ENCODE data around the gene FLACC1.
A peak's percentile ranks its signal among the peaks of the same experiment; 100 is the strongest.
"Not testable (repeated sequence)": the region's sequence is repeated elsewhere in the genome, so short reads cannot be mapped to it uniquely, and the experiment has no call there.

Gene FLACC1, protein sequence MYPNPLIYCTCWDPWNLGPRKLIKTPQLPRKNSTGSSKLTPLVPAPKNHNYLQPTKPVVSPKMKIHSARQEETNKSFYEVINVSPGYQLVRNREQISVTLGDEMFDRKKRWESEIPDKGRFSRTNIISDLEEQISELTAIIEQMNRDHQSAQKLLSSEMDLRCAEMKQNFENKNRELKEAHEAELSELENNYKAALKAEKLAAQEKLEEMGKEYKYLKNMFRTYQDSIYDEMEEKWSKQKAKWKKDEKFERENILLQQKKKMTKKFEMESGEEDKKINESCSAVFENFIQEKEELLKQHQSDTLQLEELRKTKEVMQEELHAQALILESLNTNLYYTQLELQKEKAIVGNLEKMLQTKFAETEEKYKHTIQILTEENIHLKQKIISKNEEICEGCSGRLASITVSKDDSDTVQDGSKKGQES

DNA sequence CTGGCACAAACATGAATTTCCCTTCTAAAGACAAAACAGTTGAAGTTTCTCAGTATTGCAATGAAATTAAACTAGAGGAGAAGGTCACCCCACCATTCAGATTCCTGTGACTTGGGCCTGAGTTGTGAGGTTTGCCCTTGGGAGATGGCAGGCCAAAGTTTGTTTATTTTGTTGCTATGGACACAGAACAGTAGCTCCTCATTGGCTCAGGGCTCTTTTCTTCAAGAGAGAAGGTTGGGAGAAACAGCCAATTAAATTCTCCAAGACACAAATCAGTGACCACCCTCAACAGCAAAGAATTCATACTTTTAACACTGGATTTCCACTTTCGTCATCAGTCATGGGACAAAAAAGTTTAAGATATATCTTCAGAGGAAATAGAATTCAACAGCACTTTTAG lies at the start of gene FLACC1:
Gene FLACC1 (minus strand): TSS at position 125 of the 400 bp plus-strand sequence. CDS start 5,941 bp downstream, outside the sequence.
- peak; percentile 10 for DNase-seq (ENCODE audit: low read depth)

DNA sequence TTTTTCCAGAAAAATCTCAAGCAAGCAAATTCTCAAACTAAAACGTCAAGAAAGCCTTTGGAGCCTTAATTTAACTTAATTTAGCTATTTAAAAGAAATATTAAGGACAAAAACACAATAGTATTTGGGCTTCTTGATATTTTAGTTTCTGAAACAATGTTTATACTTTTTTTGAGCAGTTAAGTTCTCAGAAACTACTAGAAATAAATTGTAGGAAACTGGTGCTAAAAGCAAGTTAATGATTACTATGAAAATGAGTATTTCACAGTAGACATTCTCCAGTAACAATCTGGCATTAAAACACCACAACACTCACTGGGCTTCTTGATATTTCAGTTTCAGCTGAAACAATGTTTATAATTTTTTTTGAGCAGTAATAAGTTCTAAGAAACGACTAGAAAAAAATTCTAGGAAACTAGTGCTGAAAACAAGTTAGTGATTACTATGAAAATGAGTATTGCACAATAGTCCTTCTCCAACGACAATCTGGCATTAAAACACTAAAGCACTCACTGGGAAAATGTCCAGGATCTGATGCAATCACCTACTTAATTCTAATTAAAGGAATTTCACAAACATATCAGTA lies 49.0 kb upstream of the FLACC1 start:
- peak; percentile 53 for DNase-seq (ENCODE audit: low read depth)

DNA sequence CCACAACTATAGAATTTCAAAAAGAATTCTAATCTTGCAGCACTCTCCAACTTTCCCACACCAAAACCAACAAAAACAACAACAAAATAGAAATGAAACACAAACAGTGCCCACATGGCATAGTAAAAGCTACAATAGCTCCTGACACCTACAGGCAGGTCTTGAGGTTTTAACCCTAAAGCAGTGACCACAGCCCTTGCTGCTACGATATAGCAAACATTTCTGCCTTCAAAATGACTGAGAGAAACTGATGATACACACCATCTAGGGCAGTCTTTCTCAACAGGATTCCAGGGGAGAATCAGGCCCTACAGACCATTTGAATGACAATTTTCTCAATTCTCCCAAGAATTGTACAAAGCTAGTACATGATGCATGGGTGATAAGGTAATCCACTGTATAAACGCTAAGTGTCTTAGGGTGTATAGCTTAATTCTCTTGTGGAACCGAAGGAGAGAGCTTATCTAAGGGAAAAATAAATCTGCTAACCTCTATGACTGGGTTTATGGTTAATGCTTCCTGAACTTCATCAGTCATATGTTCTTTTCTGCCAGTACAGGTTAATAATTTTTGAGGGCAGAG lies 47.6 kb upstream of the FLACC1 start:
- DNase-seq (ENCODE audit: low read depth), result no peak

DNA sequence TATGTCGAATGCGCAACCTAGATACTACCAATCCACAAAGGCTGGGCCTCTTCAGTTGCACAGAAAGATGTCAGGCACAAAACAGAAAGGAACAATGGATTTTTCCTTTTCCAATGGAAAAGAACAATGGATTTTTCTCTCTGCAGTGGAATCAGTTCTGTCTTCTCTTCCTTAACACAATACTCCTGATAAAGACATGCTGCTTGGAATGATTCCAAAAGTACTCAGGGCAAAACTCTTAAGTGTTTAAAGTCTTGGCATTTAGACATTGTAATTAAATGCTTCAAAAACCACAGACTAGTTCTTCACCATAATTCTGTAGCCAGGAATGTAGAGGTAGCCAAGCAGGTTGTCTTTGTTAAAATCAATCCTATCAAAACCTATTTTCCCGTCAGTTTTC lies 46.7 kb upstream of the FLACC1 start:
- no peak for DNase-seq (ENCODE audit: low read depth)

DNA sequence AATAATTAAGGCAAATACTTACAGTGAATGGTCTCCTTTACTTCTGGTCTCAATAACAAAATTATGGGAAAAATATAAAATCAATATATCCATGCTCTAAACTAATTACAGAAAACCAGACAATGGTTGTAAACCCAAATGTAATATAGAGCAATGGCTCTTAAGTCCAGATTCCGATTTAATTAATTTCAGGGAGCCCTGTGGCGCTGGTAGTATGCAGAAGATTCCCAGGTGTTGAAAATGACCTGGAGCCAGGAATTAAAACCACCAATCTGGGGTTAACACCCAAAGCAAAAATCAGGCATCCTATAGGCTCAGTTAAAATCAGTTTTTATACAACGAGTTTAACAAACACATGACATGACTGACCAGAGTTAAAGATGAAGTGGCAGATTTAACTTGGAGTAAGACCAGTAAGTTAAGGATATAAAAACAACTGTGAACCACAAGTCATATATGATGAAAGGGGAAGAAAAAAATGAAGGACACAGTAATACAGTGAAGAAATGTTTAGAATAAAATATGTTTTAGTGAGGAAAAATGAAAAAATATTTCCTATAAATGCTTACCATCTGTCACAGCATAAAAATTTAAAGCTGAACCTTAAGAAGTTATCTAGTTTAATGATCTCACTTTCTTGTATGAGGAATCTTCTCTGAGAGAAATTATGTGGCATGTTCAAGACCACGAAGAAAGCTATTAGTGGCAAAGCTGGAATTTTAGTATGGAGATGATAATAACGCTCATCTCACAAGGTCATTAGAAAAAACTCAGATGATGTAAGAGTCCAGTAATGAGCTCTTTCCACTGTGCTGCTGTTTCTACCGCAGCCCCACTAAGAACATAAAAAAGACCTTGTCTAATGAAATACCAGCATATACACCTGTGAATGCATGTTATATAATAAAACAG lies 45.8 kb upstream of the FLACC1 start:
- DNase-seq (ENCODE audit: low read depth), result peak; percentile 30

DNA sequence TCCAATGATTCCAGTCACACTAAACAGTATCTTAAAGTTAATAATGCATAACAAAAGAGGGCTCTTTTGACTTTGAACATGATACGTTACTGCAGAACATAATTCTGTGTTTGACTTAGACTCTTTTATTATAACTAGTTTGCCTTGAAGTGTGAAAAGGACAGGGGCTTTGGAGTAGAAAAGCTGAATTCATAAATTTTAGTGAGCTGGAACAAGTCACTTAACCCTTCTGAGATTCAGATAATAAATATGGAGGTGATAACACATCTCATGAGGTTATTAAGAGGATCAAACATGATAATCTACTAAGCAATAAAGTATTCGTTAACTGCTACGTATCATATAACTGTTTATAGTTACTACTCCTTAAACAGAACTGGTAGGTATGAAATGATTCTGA lies 44.7 kb upstream of the FLACC1 start:
- no peak for DNase-seq (ENCODE audit: low read depth)

DNA sequence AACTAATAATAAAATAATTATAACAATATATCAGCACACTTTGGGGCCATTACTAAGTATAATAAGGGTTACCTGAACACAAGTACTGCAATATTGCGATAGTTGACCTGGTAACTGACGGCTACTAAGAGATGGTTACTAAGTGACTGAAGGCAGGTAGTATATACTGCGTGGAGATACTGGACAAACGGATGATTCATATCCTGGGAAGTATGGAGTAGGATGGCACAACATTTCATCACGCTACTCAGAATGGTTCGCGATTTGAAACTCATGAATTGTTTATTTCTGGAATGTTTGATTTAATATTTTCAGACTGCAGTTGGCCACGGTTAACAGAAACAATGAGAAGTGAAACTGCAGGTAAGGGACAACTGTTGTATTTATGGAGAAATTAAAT lies 39.5 kb upstream of the FLACC1 start:
- DNase-seq (ENCODE audit: low read depth), result peak; percentile 32

DNA sequence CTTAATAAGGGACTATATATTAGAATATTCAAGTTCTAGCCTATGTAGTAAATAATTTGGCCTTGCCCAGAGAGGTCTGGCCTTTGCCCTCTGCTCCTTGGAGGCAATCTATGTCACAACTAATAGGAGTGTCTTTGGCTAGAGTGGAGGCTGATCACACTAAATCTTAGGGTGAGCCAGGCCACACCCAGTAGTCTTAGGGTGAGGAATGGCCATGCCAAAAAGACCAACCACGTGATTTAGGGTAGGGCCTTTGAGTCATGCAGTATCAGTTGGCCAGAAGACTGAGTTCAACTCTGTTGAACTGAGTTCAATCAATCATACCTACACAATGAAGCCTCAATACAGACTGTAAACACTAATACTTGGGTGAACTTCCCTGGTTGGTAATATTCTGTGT lies 26.0 kb upstream of the FLACC1 start:
- no peak for DNase-seq (ENCODE audit: low read depth)

DNA sequence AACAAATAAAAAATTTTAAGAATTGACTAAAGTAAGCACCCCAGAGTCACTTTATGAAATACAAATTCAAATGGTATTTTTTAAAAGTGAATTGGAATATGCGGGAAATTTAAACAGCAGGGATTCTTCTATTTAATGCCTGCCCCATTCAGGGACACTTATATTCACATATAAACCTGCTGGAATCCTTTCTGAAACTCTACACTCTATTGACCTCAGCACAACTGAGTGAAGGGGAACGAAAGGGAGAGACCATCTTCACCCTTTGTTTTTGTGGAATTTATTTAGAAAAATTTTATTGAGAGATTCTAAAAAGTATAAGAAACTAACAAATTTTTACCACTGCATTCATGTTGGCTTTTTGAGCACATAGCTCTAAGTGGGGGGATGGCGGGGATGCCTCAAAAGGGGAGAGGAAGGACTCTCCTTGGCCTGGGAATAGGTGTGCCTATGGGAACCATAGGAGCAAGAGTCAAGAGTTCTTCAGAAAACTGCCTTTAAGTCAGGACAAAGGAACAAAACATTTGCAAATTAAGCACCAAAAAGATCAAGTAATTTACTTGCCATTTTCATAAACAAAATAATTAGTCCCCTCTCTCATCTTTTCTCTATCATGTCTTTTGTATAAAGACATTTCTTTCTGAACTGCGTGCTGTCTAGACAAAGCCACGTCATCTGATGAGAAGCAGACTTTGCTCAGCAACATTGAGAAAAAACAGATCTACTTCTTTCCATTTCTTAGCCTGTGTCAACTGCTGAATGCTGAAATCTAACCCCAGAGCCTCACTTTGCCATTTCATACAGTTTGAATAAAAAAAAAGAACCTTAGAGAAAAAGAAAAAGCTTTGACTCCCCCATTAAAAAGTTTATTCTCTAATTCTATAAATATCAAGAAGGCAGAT lies 21.6 kb upstream of the FLACC1 start:
- no peak for DNase-seq (ENCODE audit: low read depth)

DNA sequence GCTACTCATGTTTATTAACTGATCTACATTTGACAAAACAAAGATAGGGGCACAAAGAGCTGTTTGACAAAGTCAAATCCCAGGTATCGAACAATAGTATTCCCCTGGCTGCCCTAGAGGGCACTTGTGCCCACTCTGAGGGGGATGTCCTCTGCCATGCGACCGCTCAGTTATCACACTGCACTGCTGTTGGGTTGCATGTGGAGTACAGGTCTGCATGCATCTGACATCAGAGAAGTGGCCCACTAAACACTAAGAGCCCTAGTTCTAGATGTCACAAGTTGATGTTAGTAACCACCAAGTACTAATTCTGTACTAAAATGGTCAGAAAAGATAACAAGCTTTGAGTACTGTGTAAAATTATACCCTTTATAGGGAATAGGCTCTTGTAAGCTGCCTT lies 20.1 kb upstream of the FLACC1 start:
- DNase-seq (ENCODE audit: low read depth), result no peak

DNA sequence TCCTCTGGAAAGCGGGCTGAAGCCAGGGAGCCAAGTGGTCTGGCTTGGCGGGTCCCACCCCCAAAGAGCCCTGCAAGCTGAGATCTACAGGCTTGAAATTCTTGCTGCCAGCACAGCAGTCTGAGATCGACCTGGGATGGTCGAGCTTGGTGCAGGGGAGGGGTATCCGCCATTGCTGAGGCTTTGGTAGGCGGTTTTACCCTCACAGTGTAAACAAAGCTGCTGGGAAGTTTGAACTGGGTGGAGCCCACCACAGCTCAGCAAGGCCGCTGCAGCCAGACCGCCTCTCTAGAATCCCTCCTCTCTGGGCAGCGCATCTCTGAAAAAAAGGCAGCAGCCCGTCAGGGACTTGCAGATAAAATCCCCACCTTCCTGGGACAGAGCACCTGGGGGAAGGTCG lies 12.6 kb upstream of the FLACC1 start:
- no peak for DNase-seq (ENCODE audit: low read depth)

DNA sequence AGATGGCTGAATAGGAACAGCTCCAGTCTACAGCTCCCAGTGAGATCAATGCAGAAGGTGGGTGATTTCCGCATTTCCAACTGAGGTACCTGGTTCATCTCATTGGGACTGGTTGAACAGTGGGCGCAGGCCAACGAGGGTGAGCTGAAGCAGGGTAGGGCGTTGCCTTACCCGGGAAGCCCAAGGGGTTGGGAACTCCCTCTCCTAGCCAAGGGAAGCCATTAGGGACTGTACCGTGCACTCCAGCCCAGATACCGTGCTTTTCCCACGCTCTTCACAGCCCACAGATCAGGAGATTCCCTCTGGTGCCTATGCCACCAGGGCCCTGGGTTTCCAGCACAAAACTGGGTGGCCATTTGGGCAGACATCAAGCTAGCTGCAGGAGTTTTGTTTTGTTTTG lies 12.2 kb upstream of the FLACC1 start:
- not testable (repeated sequence) for DNase-seq (ENCODE audit: low read depth)

DNA sequence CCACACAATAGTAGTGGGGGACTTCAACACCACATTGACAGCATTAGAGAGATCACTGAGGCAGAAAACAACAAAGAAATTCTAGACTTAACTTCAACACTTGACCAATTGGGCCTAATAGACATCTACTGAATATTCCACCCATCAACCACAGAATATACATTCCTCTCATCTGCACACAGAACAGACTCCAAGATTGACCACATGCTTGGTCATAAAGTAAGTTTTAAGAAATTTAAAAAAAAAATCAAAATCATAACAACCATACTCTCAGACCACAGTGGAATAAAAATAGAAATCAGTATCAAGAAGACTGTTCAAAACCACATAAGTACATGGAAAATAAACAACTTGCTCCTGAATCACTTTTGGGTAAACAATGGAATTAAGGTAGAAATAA lies 9.0 kb upstream of the FLACC1 start:
- DNase-seq (ENCODE audit: low read depth), result peak; percentile 27

DNA sequence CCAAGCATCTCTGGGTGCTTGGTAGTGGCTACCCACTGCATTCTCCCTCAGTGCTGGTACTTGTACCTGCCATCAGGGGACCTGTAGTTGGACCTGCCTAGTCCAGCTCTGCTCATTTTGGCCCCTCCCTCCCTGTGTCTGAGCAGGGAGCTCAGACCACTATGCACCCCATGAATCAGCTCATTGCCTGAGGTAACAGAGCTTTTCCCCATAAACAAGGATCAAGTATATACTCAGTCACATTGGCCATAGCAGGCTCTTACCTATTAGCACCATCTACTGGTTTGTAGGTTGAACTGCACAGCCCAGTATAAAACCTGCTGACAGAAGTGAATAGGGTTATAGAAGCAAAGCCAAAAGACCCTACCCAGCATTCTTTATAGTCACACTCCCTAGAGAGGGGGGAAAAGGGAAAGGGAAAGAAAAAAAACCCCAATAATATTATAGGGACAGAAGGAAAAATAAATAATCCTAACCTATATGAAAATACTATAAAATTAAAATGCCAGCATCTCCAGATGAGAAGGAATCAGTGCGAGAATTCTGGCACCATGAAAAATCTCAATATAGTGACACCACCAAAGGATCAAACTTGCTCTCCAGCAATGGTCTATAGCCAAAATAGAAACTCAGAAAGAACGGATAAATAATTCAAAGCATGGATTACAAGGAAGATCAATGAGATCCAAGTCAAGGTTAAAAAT lies 6.9 kb upstream of the FLACC1 start:
- DNase-seq (ENCODE audit: low read depth), result peak; percentile 15

DNA sequence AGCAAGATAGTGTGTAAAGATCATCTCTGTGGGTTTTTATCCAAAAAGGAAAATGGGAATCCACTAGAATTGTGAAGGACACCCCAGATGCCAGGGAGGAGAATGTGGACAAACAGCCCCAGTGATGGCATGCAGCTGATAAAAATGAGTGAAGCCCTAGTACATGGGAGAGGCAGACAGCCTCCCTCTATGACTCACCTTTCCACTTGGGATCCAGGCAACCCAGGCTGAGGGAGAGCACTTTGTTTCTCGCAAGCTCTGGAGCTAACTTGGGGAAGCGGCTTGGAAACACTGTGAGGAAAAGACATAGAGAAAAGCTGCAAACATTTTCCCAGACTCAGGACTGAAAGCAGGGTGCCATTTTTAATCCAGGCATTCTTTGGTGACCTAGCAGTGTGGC lies 5.3 kb upstream of the FLACC1 start:
- peak; percentile 18 for DNase-seq (ENCODE audit: low read depth)

DNA sequence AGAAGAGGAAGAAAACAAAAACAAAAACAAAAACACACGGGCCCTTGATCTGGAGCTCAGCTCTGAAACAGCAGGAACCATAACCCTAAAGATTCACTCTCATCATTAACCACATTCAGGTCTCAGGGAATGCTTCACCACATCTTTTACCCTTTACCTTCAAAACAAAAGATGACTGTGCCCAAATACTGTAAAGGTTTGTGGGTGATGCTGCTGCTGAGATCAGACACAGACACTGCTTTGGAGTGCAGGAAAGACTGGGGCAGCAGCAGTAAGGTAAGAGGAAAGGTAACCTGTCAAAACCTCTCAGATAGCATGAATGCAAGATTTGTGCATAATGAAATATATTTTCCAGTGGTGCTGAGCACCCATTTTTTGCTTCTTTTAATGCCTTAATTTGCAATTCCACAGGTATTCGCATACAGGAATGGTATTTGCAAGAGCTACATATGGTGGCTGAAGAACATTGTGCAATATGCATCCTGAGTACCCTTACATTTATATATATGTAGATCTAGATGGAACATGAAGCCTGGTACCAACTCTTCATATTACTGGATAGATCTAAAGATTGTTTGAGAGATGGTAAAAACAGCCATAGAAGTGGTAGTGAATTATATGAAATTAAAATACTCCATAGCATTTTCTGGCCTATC lies 4.1 kb upstream of the FLACC1 start:
- DNase-seq (ENCODE audit: low read depth), result no peak

DNA sequence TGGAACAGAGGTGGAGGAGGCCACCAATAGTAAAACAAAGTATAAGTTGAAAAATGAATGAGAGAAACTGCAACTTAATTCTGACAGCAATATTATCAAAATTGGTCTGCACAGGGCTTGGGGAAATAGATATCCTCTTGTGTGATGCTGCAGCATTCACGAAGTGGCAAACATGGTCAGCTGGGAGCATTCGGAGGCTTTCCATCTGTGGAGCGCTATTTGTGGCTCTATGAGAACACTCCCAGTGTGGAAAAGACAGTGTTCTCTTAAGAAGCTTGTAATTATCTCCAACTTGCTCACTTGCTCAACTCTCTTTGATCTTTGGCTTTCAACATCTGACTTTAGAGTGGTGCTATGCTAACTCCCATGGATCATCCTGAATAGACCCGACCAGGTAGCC lies 3.1 kb upstream of the FLACC1 start:
- no peak for DNase-seq (ENCODE audit: low read depth)

DNA sequence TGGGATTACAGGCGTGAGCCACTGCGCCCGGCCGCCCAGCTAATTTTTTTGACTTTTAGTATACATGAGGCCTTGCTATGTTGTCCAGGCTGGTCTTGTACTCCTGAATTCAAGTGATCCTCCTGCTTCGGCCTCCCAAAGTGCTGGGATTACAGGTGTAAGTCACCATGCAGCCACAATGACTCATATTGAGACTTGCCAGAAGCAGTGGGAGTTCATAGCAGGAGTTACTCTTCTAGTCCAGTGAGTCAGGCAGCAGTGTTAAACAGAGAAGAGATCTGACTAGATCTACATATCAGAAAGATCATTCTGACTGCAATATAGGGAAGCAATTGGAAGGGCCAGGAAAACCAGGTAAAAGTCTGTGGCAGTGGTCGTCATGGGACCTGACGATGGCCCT lies 1.5 kb upstream of the FLACC1 start:
- DNase-seq (ENCODE audit: low read depth), result peak; percentile 82

DNA sequence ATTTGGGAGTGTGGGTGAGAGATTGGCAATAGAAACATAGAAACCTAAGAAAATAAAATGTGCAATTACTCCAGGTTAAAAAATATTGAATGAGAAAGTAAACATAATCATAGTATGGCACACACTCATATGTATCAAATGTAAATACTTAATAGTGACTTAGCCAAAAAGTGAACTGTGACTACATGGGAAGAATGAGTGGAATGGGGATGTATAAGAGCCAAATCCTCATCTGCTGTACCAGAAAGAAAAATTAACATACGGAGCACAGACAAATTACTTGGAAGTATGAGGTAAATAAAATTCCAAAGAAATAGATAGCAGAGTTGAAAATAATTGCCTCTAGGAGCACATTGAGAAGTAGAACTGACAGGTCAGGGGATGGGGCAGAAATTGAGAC lies 4.0 kb downstream of the FLACC1 start:
- no peak for DNase-seq (ENCODE audit: low read depth)

DNA sequence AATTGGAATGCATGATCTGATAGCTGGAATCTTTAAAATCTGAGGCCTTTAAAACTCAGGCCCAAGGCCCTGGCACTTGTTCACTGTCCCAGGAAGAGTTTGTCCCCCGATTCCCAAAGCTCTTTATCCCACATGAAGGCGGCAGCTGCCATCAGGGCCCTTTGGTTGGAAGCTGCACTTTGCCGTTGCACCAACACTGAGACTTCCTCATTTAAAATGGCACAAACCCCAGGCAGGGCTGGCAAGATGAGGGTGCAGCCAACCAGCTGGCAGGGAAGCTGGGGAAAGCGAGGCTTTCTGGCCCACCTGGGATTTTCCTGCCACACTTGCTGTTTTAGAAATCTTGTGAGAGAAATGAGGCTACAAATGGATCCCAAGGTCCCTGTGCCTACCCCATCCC lies 6.3 kb downstream of the FLACC1 start:
- no peak for DNase-seq (ENCODE audit: low read depth)
